HG03280 (cell line): ENCODE measurements around the gene HLCS.
"Not testable (repeated sequence)": the region's sequence is repeated elsewhere in the genome, so short reads cannot be mapped to it uniquely, and the experiment has no call there.

Experiments
- ATAC-seq: cut with Tn5 transposase; IDR thresholded peaks from one replicate; pipeline ENCODE4 v1.9.1; 2021; ENCODE audit warnings: mild to moderate bottlenecking, moderate library complexity; ENCODE audit not compliant: unreplicated experiment

HLCS gene

GRCh38 chr21:36966066-36966820 lies at the start of gene HLCS:
Gene HLCS (minus strand): TSS chr21:36966669. CDS start chr21:36966638, 31 bp downstream.
- peak; percentile 76 for ATAC-seq

DNA sequence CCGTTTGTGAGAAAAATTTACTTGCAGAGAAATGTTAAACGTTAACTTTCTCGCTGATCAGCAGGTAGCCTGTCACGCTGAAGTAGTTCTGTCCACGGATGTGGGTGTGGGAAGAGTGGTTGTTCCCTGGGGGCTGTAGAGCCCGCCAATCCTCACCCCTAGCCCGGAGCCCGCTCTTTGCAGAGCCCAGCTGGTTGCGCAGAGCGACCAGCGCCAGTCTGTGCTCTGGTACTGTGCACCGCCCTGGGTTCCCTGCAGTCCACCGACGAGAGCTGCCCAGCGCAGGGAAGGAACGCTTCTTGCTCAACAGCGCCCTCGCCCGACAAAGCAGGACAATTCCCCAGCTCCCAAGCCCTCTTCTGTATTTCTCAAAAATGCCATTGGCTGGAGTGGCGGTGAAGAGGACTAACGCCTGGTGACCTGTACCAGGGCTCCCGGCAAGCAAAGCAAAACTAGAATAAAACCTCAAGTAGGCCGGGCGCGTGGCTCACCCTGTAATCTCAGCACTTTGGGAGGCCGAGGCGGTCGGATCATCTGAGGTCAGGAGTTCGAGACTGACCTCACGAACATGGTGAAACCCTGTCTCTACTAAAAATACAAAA lies 43.4 kb upstream of the HLCS start:
- peak; percentile 72 for ATAC-seq

GRCh38 chr21:37008724-37009123 lies 42.3 kb upstream of the HLCS start:
- ATAC-seq, result no peak

- ATAC-seq, result no peak
These were observed 40.2 kb upstream of the HLCS start, which contains the start of gene RIPPLY3 for GRCh38 chr21:37006486-37007291. Gene RIPPLY3 (plus strand): TSS chr21:37006702. CDS start chr21:37006773, 71 bp downstream.

- no peak for ATAC-seq
These were observed 39.3 kb upstream of the HLCS start for GRCh38 chr21:37005548-37006485.

DNA sequence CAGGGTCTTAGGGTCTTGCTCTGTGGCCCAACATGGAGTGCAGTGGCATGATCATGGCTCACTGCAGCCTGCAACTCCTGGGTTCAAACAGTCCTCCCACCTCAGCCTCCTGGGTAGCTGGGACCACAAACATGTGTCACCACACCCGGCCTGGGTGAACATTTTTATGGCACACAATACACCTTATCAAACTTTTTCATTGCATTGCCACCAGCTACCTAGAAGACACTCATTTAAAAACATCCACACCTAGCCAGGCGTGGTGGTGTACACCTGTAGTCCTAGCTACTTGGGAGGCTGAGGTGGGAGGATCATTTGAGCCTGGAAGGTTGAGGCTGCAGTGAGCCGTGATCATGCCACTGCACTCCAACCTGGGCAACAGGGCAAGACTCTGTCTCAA lies 37.4 kb upstream of the HLCS start:
- not testable (repeated sequence) for ATAC-seq

DNA sequence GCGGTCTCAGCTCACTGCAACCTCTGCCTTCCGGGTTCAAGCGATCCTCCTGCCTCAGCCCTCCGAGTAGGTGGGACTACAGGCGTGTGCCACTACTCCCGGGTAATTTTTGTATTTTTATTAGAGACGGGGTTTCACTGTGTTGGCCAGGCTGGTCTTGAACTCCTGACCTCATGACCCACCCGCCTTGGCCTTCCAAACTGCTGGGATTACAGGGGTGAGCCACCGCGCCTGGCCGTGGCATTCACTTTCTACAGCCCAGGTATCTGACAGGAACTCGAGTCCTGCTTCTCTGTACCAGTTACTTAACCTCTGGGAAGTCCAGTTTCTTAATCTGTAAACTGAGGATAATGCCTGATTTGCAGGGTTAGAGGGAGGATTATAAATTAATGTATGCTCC lies 36.4 kb upstream of the HLCS start:
- ATAC-seq, result not testable (repeated sequence)

DNA sequence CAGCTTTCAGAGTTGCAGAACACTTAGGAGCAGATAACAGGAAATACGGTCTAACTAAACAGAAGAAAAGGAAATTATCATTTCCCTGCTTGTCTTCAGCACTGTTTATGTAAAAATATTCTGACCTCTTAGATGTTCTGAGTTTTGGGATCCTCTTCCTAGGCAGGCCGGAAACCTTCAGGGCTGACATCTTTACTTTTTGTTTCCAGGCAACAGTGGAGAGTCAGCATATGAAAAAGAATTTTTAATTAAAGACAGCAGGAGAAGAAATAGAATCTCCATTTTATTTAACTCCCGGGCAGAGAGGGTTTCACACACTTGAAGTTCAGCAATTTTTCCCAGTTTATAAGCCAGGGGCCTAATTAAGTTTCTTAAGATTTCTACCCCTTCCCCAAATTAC lies 35.0 kb upstream of the HLCS start:
- no peak for ATAC-seq

DNA sequence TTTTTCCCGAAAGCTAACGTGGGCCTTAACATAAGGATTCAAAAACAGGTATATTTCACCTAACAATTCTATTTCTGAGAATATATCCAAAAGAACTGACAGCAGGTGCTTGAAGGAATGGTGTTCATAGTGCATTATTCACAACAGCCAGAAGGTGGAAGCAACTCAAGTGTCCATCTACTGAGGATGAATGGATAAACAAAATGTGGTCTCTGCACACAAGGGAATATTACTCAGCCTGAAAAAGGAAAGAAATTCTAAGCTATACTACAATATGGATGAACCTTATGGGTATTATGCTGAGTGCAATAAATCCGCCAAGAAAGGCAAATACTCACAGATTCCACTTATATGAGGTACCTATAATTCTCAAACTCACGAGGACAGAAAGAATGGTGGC lies 33.9 kb upstream of the HLCS start:
- ATAC-seq, result no peak

- ATAC-seq, result no peak
These were observed 32.8 kb upstream of the HLCS start for GRCh38 chr21:36999131-36999898.

GRCh38 chr21:36995285-36995684 lies 28.8 kb upstream of the HLCS start:
- ATAC-seq, result not testable (repeated sequence)

DNA sequence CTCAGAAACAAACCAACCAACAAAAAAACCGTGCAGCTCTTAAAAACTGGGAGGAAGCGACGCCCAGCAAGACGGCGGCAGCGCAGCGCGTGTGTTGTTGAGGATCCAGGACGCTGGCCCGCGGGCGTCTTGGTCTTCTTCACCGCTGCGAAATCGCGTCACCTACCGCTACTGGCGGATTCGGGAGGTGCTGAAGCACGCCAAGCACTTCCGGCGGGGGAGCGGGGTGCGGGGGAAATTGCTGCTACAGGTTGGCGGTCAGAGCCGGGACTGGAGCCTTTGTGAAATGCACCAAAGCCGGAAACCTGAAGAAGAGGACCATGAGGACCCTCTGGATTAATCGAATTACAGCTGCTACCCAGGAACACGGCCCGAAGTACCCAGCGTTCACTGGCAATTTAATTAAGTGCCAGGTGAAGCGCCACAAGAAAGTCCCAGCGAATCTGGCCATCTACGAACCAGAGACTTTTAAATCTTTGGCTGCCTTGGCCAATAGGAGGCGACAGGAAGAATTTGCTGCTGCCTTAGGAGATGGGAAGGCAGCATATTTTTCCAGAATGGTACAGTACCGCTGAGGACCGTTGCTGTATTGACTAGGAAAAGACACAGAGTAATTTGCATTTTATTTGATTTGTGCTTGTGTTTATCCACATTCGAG lies 28.2 kb upstream of the HLCS start:
- ATAC-seq, result no peak

- no peak for ATAC-seq
These were observed 26.2 kb upstream of the HLCS start for GRCh38 chr21:36992671-36993070.

GRCh38 chr21:36990508-36991205 lies 24.2 kb upstream of the HLCS start:
- ATAC-seq, result no peak

GRCh38 chr21:36989699-36990507 lies 23.4 kb upstream of the HLCS start:
- peak; percentile 93 for ATAC-seq

- not testable (repeated sequence) for ATAC-seq
These were observed 22.8 kb upstream of the HLCS start for GRCh38 chr21:36989199-36989698.

DNA sequence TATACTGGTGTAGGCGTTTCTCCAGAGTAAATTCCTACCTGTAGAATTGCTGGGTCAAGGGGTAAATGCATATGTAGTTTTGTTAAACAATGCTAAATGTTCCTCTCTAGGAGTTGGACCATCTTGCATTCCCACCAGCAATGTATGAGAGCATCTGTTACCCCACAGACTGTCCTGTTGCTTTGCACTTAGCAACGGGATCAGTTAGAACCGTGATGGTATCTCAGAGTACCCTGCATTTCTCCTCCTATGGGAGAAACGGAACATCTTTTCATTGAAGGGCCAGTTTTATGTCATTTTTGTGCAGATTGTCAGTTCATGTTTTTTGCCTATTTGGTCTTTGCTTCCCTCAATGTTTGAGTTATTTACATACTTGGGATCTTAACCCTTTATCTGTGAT lies 22.1 kb upstream of the HLCS start:
- no peak for ATAC-seq

DNA sequence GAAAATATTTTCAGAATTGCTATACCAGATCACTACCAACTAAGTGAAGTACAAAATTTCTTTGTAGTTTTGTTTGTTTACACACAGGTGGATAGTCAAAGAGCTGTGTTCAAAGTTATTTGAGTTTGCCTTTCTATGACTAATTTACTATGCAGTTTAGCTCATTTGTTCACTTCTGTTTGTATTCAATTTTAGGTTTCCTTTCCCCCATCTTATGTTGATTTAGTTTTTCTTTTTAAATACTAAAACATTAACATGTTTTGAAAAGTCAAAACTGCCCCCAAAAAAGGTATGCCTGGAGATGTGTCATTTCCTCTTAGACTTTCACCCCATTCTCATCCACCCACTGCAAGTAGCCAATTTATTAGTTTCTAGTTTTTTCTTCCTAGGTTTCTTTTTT lies 21.4 kb upstream of the HLCS start:
- ATAC-seq, result no peak
